Measurements from ENCODE around the gene EDIL3.

- TF ChIP-seq CTCF (IDR thresholded peaks at IDR 0.05; ENCODE audit: low read depth, low read length) (no peak), EZH2phosphoT487 (IDR thresholded peaks at IDR 0.05; ENCODE audit: low read depth) (no peak)
Measured at GRCh38 chr5:83925955-83926337, 458.7 kb downstream of the EDIL3 start.
